Mesothelial cell of epicardium (in vitro differentiated cells): Measurements from ENCODE around the gene SH3RF3. TPM values are rescaled to one million over a fixed set of nuclear protein-coding genes. Genes with fewer than 3 reads are reported as not detected.
A peak's percentile ranks its signal among the peaks of the same experiment; 100 is the strongest.
"Not testable (repeated sequence)": the region's sequence is repeated elsewhere in the genome, so short reads cannot be mapped to it uniquely, and the experiment has no call there.

Source experiments
- DNase-seq, 2 experiments: peaks; one replicate each; pipeline ENCODE4 v3.0.0; 2021; ENCODE audit warnings: low spot score in 2 of 2; ENCODE audit not compliant: unreplicated experiment in 2 of 2
- H3K27ac Mint-ChIP-seq: 2 replicates; pipeline ENCODE4 v1.8.0; 2021; ENCODE audit warnings: mixed read lengths
- H3K27me3 Mint-ChIP-seq: 2 replicates; pipeline ENCODE4 v1.8.0; 2021; ENCODE audit warnings: low read depth, mixed read lengths
- H3K36me3 Mint-ChIP-seq: 2 replicates; pipeline ENCODE4 v1.8.0; 2021; ENCODE audit warnings: mixed read lengths
- H3K4me1 Mint-ChIP-seq: 2 replicates; pipeline ENCODE4 v1.8.0; 2021; ENCODE audit warnings: mixed read lengths
- H3K4me3 Mint-ChIP-seq: 2 replicates; pipeline ENCODE4 v1.8.0; 2021; ENCODE audit warnings: mild to moderate bottlenecking, moderate library complexity, mixed read lengths
- H3K9me3 Mint-ChIP-seq: 2 replicates; pipeline ENCODE4 v1.8.0; 2021; ENCODE audit warnings: mixed read lengths
- CTCF ChIP-seq: fragments of 200-600 bp; sonication (generic); IDR thresholded peaks from one replicate; pipeline ENCODE4 v1.5.0; 2021; ENCODE audit warnings: antibody characterized with exemption; ENCODE audit not compliant: unreplicated experiment
- total RNA-seq: library from RNA; stranded (reverse); gene quantifications from 3 replicates; pipeline ENCODE4 v1.2.1, GENCODE V29; 2021

SH3RF3 gene
- total RNA-seq, 1 donor from 2014 or later = 2.7 TPM

DNA sequence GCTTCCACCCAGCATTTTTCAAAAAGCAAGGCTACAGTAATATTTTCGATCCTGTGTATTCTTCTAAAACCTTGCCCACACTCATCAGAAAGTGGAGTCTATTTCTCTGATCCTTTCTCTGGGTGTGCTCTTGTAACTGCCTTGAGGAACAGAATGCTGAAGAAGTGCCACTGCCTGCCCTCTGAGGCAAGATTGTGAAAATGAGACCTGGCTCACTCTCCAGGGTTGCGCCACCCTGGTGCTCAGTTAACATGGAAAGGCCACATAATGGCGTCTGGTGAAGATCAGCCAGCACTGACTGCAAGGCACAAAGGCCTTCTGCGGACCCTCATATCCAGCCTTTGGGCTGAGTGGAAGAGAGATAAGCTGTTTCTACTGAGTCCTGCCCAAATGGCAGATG, 11.2 kb upstream of the SH3RF3 start:
- Mint-ChIP-seq H3K9me3 (peaks cover 12% of the 10 kb centered on the region), H3K4me3 (no peak overlapping the region), H3K27me3 (peaks cover 27% of the 10 kb centered on the region), H3K36me3 (no peaks in the 10 kb centered on the region), H3K27ac (no peak overlapping the region), H3K4me1 (no peaks in the 10 kb centered on the region)
- DNase-seq = peak in 1 of 2 experiments; percentile 11
- TF ChIP-seq CTCF = no peak

- Mint-ChIP-seq H3K27ac (no peak overlapping the region), H3K9me3 (peaks cover 12% of the 10 kb centered on the region)
Measured at GRCh38 chr2:109118321-109118720, 10.7 kb upstream of the SH3RF3 start.

GRCh38 chr2:109120166-109120565, 8.8 kb upstream of the SH3RF3 start:
- DNase-seq = peak in 1 of 2 experiments; percentile 27
- H3K9me3 Mint-ChIP-seq = peaks cover 9% of the 10 kb centered on the region
- no peak overlapping the region for H3K27ac Mint-ChIP-seq
- TF ChIP-seq CTCF = no peak
- H3K4me3 Mint-ChIP-seq = no peak overlapping the region
- no peaks in the 10 kb centered on the region for H3K36me3 Mint-ChIP-seq
- peaks cover 27% of the 10 kb centered on the region for H3K27me3 Mint-ChIP-seq
- H3K4me1 Mint-ChIP-seq = no peaks in the 10 kb centered on the region

More at GRCh38 chr2:109118321-109118720, 10.7 kb upstream of the SH3RF3 start:
- peaks cover 31% of the 10 kb centered on the region for H3K27me3 Mint-ChIP-seq
- no peak overlapping the region for H3K4me3 Mint-ChIP-seq
- H3K4me1 Mint-ChIP-seq = no peaks in the 10 kb centered on the region
- no peak for TF ChIP-seq CTCF
- H3K36me3 Mint-ChIP-seq = no peaks in the 10 kb centered on the region
- peak in 1 of 2 experiments; percentile 10 for DNase-seq

GRCh38 chr2:109120686-109121085, 8.3 kb upstream of the SH3RF3 start:
- peaks cover 29% of the 10 kb centered on the region for H3K27me3 Mint-ChIP-seq
- H3K36me3 Mint-ChIP-seq, H3K4me3 Mint-ChIP-seq, H3K27ac Mint-ChIP-seq, H3K9me3 Mint-ChIP-seq, H3K4me1 Mint-ChIP-seq: not testable (repeated sequence)
- peak in 1 of 2 experiments; percentile 2 for DNase-seq

GRCh38 chr2:109123586-109124201, 5.3 kb upstream of the SH3RF3 start:
- H3K27me3 Mint-ChIP-seq = peaks cover 46% of the 10 kb centered on the region
- H3K36me3 Mint-ChIP-seq = no peaks in the 10 kb centered on the region
- H3K27ac Mint-ChIP-seq = no peak overlapping the region
- no peaks in the 10 kb centered on the region for H3K4me1 Mint-ChIP-seq
- DNase-seq = peak in 1 of 2 experiments; percentile 1
- H3K4me3 Mint-ChIP-seq = no peak overlapping the region
- H3K9me3 Mint-ChIP-seq = no peaks in the 10 kb centered on the region
- TF ChIP-seq CTCF = no peak

- Mint-ChIP-seq H3K9me3 (no peaks in the 10 kb centered on the region), H3K27me3 (peaks cover 51% of the 10 kb centered on the region), H3K27ac (no peak overlapping the region), H3K4me3 (no peak overlapping the region), H3K36me3 (no peaks in the 10 kb centered on the region), H3K4me1 (peaks cover 2% of the 10 kb centered on the region)
- peak in 1 of 2 experiments; percentile 39 for DNase-seq
- no peak for TF ChIP-seq CTCF
Measured at GRCh38 chr2:109124982-109125592, 3.9 kb upstream of the SH3RF3 start.
